CD14-positive monocyte (primary cell): ENCODE measurements around the gene CIB1. TPM values are rescaled to one million over a fixed set of nuclear protein-coding genes. Genes with fewer than 3 reads are reported as not detected.
A peak's percentile ranks its signal among the peaks of the same experiment; 100 is the strongest.

ENCODE experiments used
- DNase-seq, 3 donors: peaks; one replicate each; pipeline ENCODE4 v3.0.0-alpha.2; 2011 to 2022
- H2AFZ ChIP-seq: 2 replicates; pipeline ENCODE4 v1.6.0; 2012; ENCODE audit warnings: mild to moderate bottlenecking, low read depth, low read length, inconsistent platforms; ENCODE audit not compliant: insufficient read depth, poor library complexity, severe bottlenecking
- H3K27ac ChIP-seq, 2 donors: 1 replicate in 1 of 2; 2 replicates in 1 of 2; pipeline ENCODE4 v1.5.1; 2012 to 2013; ENCODE audit warnings: low read length in 2 of 2, control low read depth in 1 of 2, inconsistent platforms in 1 of 2, low read depth in 1 of 2, mild to moderate bottlenecking in 1 of 2
- H3K27me3 ChIP-seq, 2 donors: one replicate each; pipeline versions ENCODE4 v1.6.0 to v1.6.1; 2011 to 2013; ENCODE audit warnings: low read length in 2 of 2; ENCODE audit not compliant: control insufficient read depth in 2 of 2, insufficient read depth in 2 of 2
- H3K36me3 ChIP-seq, 2 donors: replicated peaks in 1 of 2; 1 replicate in 1 of 2; 2 replicates in 1 of 2; pipeline versions ENCODE4 v1.5.1 to v1.6.1; 2012 to 2013; ENCODE audit warnings: low read length in 2 of 2, control low read depth in 1 of 2, inconsistent platforms in 1 of 2, mild to moderate bottlenecking in 1 of 2; ENCODE audit not compliant: insufficient read depth in 2 of 2, control insufficient read depth in 1 of 2
- H3K4me1 ChIP-seq, 2 donors: 1 replicate in 1 of 2; 2 replicates in 1 of 2; pipeline versions ENCODE4 v1.5.1 to v1.6.1; 2012 to 2013; ENCODE audit warnings: low read length in 2 of 2, control low read depth in 1 of 2, inconsistent platforms in 1 of 2, mild to moderate bottlenecking in 1 of 2, moderate library complexity in 1 of 2; ENCODE audit not compliant: insufficient read depth in 2 of 2, control insufficient read depth in 1 of 2
- H3K4me2 ChIP-seq: replicated peaks from 2 replicates; pipeline ENCODE3; 2012; ENCODE audit warnings: low read length, moderate library complexity, mild to moderate bottlenecking; ENCODE audit not compliant: poor library complexity, severe bottlenecking; ENCODE audit errors: extremely low read depth
- H3K4me3 ChIP-seq, 3 experiments: fragments of 200-600 bp in 1 of 3; sonication (generic) in 1 of 3; replicated peaks in 1 of 3; 1 replicate in 2 of 3; 2 replicates in 1 of 3; pipeline ENCODE4 v1.5.1; 2011 to 2013; ENCODE audit warnings: low read length in 3 of 3, mild to moderate bottlenecking in 3 of 3, control low read depth in 2 of 3, low read depth in 2 of 3, inconsistent platforms in 1 of 3, moderate library complexity in 1 of 3
- H3K79me2 ChIP-seq: 2 replicates; pipeline ENCODE4 v1.6.0; 2012; ENCODE audit warnings: mild to moderate bottlenecking, control low read depth, inconsistent platforms, low read length, moderate library complexity; ENCODE audit not compliant: insufficient read depth
- H3K9ac ChIP-seq: 2 replicates; pipeline ENCODE4 v1.6.0; 2017; ENCODE audit warnings: low read length, mild to moderate bottlenecking; ENCODE audit not compliant: insufficient read depth, poor library complexity, severe bottlenecking
- H3K9me3 ChIP-seq, 2 donors: replicated peaks in 1 of 2; 1 replicate in 1 of 2; 2 replicates in 1 of 2; pipeline versions ENCODE4 v1.5.1 to v1.6.1; 2012 to 2013; ENCODE audit warnings: low read length in 2 of 2, control low read depth in 1 of 2; ENCODE audit not compliant: control insufficient read depth in 1 of 2, insufficient read depth in 1 of 2
- H4K20me1 ChIP-seq: 2 replicates; pipeline ENCODE4 v1.6.0; 2012; ENCODE audit warnings: mild to moderate bottlenecking, low read length, control low read depth, moderate library complexity; ENCODE audit not compliant: insufficient read depth
- H3K27ac Mint-ChIP-seq, 7 donors: one replicate each; pipeline ENCODE4 v1.8.0; 2020; ENCODE audit warnings: mild to moderate bottlenecking in 7 of 7, mixed read lengths in 7 of 7, moderate library complexity in 6 of 7, inconsistent platforms in 2 of 7
- H3K27me3 Mint-ChIP-seq, 3 donors: one replicate each; pipeline ENCODE4 v1.8.0; 2021 to 2022; ENCODE audit warnings: low read depth in 3 of 3, mild to moderate bottlenecking in 3 of 3, mixed read lengths in 3 of 3, moderate library complexity in 3 of 3, inconsistent platforms in 1 of 3
- H3K36me3 Mint-ChIP-seq, 2 donors: one replicate each; pipeline ENCODE4 v1.8.0; 2020; ENCODE audit warnings: mixed read lengths in 2 of 2, inconsistent platforms in 1 of 2, mild to moderate bottlenecking in 1 of 2
- H3K4me1 Mint-ChIP-seq: one replicate; pipeline ENCODE4 v1.8.0; 2020; ENCODE audit warnings: mild to moderate bottlenecking, mixed read lengths
- H3K4me3 Mint-ChIP-seq, 2 donors: one replicate each; pipeline ENCODE4 v1.8.0; 2020; ENCODE audit warnings: mild to moderate bottlenecking in 2 of 2, mixed read lengths in 2 of 2, moderate library complexity in 1 of 2
- H3K9me3 Mint-ChIP-seq, 7 donors: one replicate each; pipeline ENCODE4 v1.8.0; 2020 to 2022; ENCODE audit warnings: mixed read lengths in 7 of 7, mild to moderate bottlenecking in 6 of 7, moderate library complexity in 6 of 7, inconsistent platforms in 2 of 7
- CTCF ChIP-seq: fragments of 200-600 bp; IDR thresholded peaks from one replicate; pipeline ENCODE4 v1.8.0; 2022; ENCODE audit warnings: antibody characterized with exemption, mild to moderate bottlenecking
- WGBS: methylation state at CpG from one replicate; pipeline ENCODE4 v1.1.5; 2013; ENCODE audit warnings: missing lambda C conversion rate; ENCODE audit not compliant: insufficient coverage; 5-methylcytosine and 5-hydroxymethylcytosine counted together
- intact Hi-C, 2 donors: fragments of 100-400 bp; cut with micrococcal nuclease; formaldehyde crosslinking; loops; one replicate each; pipeline versions ENCODE4 v1.15.0 to v1.15.1; 2023
- polyA plus RNA-seq, 3 donors: library from polyadenylated mRNA; depleted of rRNA in 1 of 3; unstranded in 2 of 3; stranded (reverse) in 1 of 3; fragments of 300-500 nt in 2 of 3; fragments of >200 nt in 1 of 3; fragmentation: Illumina TruSeq in 2 of 3; gene quantifications; 1 replicate in 2 of 3; 2 replicates in 1 of 3; pipeline ENCODE4 v1.2.3, GENCODE V29; 2012 to 2021

The CIB1 gene
- polyA plus RNA-seq, 3 donors = 77.5 to 197 (median 169) TPM

DNA sequence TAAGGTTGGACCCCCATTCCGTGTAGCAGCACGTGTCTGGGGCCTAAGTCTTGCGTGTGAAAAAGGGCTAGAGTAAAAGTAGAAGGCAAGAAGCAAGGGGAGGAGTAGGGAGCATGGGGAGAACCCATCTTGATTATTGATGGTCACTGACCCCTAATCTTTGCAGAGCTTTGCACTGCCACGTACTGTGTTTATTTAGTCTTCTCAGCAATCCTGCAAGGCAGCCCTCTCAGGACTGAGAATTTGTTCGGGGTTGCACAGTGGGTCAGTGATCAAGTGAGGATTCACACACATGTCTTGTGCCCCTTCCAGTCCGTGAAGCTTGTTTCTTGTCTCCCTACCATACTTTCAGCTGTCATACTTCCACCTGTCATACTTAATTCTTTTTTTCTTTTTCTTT, 25.4 kb downstream of the CIB1 start:
- H3K79me2 ChIP-seq = peaks cover 91% of the 10 kb centered on the region
- no peak overlapping the region for H3K4me3 Mint-ChIP-seq

GRCh38 chr15:90207252-90207651, 26.5 kb downstream of the CIB1 start:
- Mint-ChIP-seq H3K27ac (peak overlapping the region in 2 of 7 donors; percentile 27 to 32), H3K9me3 (peaks cover 0 to 2% (median 0%) of the 10 kb centered on the region in 7 donors), H3K27me3 (peaks cover under 1 to 4% (median 1%) of the 10 kb centered on the region in 3 donors), H3K4me1 (peaks cover 74% of the 10 kb centered on the region), H3K4me3 (no peak overlapping the region), H3K36me3 (peaks cover 61 to 90% of the 10 kb centered on the region in 2 donors)
- Histone ChIP-seq H3K27me3 (no peaks in the 10 kb centered on the region), H4K20me1 (peaks cover 98% of the 10 kb centered on the region), H3K9ac (no peak overlapping the region), H3K27ac (no peak overlapping the region), H2AFZ (no peak overlapping the region), H3K36me3 (peaks cover 41 to 67% of the 10 kb centered on the region in 2 donors), H3K4me1 (peaks cover 33 to 67% of the 10 kb centered on the region in 2 donors), H3K9me3 (no peaks in the 10 kb centered on the region), H3K4me3 (no peak overlapping the region), H3K4me2 (no peak overlapping the region), H3K79me2 (peaks cover 91% of the 10 kb centered on the region)
- intact Hi-C loops = loop anchor here in 1 of 2 donors (5.0 kb wide), 1 partner anchor 40 kb away; no protein-coding TSS in a partner anchor
- 100% methylated on average over 1 of the region's 6 CpGs for WGBS
- DNase-seq = no peak
- no peak for TF ChIP-seq CTCF

More for the DNA sequence above, 25.4 kb downstream of the CIB1 start:
- Mint-ChIP-seq H3K4me1 (peaks cover 68% of the 10 kb centered on the region), H3K27ac (peak overlapping the region in 1 of 7 donors; percentile 42), H3K36me3 (peaks cover 52 to 87% of the 10 kb centered on the region in 2 donors), H3K9me3 (peaks cover 0 to 2% (median 0%) of the 10 kb centered on the region in 7 donors), H3K27me3 (peaks cover 0 to 1% (median 0%) of the 10 kb centered on the region in 3 donors)
- H3K4me2 ChIP-seq = no peak overlapping the region
- no peak overlapping the region for H2AFZ ChIP-seq
- no peak overlapping the region for H3K27ac ChIP-seq
- no peaks in the 10 kb centered on the region for H3K9me3 ChIP-seq
- H4K20me1 ChIP-seq = peaks cover 98% of the 10 kb centered on the region
- intact Hi-C loops = loop anchor here in 1 of 2 donors (5.0 kb wide), 1 partner anchor 41 kb away; no protein-coding TSS in a partner anchor
- TF ChIP-seq CTCF = no peak
- peaks cover 30 to 66% of the 10 kb centered on the region in 2 donors for H3K4me1 ChIP-seq
- no peak overlapping the region for H3K9ac ChIP-seq
- H3K4me3 ChIP-seq = no peak overlapping the region
- 96% methylated on average over 4 of the region's 6 CpGs for WGBS
- DNase-seq = no peak
- no peaks in the 10 kb centered on the region for H3K27me3 ChIP-seq
- H3K36me3 ChIP-seq = peaks cover 44 to 73% of the 10 kb centered on the region in 2 donors
